Right lobe of liver (tissue), 4 donors: Measurements from ENCODE around the gene FAM217A.

Experiments
- POLR2A ChIP-seq: fragments of 450-650 bp; IDR thresholded peaks from one replicate; pipeline ENCODE4 v1.6.1; 2017; ENCODE audit warnings: antibody characterized with exemption, mild to moderate bottlenecking
- TF ChIP-seq, protein P1 (sequence below), 4 donors: fragments of 200-600 bp in 3 of 4; fragments of 450-650 bp in 1 of 4; IDR thresholded peaks; one replicate each; pipeline versions ENCODE4 v1.5.1 to v1.8.0; 2016 to 2022; ENCODE audit warnings: antibody characterized with exemption in 4 of 4, mild to moderate bottlenecking in 2 of 4
- donor health status: DM: no; HTN: no; CAD: no.
- donor health status: DM: no; HTN: no; CAD: no.
- donor health status: DM: no; HTN: yes; CAD: no.

DNA sequence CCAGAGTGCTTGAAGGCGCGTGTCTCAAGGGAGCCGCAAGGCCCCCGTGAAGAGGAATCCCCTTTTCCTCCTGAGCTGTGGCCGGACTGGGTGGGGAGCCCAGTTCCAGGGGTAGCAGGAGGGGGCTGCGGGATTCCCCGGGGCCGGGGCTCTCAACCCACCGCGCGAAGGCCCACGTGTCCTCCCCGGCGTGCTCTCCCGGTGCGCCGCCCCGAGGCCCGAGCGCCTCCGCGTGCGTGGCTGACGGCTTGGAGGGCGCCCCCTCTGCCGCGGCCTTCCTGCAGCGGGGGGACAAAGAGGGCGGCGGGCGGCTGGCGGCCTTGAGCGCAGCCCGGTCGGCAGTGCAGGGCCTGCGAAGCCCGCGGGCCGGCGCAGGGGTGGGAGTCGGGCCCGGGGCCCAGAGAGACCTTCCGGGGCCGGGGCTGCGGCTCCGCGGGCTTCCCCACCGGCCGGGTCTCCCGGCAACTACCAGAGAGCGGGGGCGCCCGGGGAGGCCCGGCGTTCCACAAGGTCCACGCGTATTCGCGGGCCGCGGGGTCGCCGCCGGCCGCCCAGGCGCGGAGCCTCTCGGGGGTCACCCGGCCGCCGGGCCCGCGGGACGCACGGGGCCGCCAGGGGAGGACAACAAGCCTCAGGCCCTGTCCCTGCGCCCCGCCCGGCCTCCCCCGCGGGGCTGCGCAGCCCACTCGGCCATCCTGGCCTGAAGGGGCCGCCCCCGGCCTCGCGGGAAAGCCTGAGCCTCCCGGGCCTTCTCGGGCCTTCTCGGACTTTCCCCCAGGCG is at the start of gene FAM217A:
- TF ChIP-seq, protein P1, sequence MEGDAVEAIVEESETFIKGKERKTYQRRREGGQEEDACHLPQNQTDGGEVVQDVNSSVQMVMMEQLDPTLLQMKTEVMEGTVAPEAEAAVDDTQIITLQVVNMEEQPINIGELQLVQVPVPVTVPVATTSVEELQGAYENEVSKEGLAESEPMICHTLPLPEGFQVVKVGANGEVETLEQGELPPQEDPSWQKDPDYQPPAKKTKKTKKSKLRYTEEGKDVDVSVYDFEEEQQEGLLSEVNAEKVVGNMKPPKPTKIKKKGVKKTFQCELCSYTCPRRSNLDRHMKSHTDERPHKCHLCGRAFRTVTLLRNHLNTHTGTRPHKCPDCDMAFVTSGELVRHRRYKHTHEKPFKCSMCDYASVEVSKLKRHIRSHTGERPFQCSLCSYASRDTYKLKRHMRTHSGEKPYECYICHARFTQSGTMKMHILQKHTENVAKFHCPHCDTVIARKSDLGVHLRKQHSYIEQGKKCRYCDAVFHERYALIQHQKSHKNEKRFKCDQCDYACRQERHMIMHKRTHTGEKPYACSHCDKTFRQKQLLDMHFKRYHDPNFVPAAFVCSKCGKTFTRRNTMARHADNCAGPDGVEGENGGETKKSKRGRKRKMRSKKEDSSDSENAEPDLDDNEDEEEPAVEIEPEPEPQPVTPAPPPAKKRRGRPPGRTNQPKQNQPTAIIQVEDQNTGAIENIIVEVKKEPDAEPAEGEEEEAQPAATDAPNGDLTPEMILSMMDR (IDR thresholded peaks at IDR 0.05), result no peak
- TF ChIP-seq POLR2A, result no peak
